GM19351 (cell line): Measurements from ENCODE around the gene WWC1.
"Not testable (repeated sequence)": the region's sequence is repeated elsewhere in the genome, so short reads cannot be mapped to it uniquely, and the experiment has no call there.

Experiments used
- ATAC-seq: cut with Tn5 transposase; IDR thresholded peaks from one replicate; pipeline ENCODE4 v1.9.1; 2021; ENCODE audit warnings: mild to moderate bottlenecking, moderate library complexity; ENCODE audit not compliant: unreplicated experiment

WWC1 gene

GRCh38 chr5:168307022-168307421 lies 15.6 kb downstream of the WWC1 start:
- no peak for ATAC-seq

GRCh38 chr5:168307925-168308584 lies 16.6 kb downstream of the WWC1 start:
- ATAC-seq, result no peak

- ATAC-seq, result no peak
Observed at GRCh38 chr5:168308976-168309598, 17.6 kb downstream of the WWC1 start.

DNA sequence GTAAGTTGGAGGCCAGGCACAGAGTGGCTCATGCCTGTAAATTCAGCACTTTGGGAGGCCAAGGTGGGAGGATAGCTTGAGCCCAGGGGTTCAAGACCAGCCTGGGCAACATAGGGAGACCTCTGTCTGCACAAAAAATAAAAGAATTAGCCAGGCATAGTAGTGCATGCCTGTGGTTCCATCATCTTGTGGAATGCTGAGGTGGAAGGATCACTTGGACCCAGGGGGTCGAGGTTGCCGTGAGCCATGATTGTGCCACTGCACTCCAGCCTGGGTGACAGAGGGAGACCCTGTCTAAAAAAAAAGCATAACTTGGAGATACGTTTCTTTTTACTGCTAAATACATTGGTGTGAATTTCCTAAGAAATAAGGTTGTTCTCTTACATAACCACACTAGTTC lies 19.1 kb downstream of the WWC1 start:
- ATAC-seq, result not testable (repeated sequence)

- ATAC-seq, result no peak
Observed at GRCh38 chr5:168311061-168311566, 19.7 kb downstream of the WWC1 start.

- no peak for ATAC-seq
Observed at GRCh38 chr5:168312606-168313295, 21.3 kb downstream of the WWC1 start.

GRCh38 chr5:168313596-168314204 lies 22.3 kb downstream of the WWC1 start:
- no peak for ATAC-seq

- ATAC-seq, result no peak
Observed at GRCh38 chr5:168314735-168315411, 23.4 kb downstream of the WWC1 start.

DNA sequence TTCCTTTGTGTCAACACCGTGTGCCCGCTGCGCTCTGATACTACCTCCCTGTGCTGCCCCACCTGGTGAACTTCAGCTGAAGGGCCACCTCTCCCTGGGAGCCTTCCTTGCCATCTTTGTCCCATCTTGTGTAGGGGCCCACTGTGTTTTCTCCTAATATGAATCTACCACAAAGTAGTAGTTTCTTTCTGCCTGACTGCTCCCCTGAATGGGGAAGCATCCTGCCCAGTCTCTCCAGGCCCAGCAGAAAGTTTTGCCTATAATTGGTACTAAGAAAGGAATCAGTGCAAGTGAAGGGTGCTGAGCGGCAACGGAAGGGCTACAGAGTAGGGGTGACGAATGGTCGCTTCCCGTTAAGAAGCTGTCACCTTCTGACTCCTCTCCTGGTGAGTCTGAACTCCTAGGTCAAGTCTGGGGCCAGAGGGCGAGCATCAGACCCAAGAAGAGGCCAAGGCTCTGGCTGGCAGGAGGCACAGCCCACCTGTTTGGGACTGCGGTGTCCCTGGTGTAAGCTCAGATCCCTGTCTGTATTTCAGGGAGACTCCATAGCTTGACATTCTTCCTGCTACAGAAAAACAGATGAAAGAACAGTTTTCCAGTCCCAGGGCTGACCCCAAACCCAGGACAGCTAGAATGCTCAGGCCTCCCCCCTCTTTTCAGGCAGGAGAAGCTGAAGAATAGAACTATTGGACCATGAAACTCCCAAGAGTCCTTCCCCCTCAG lies 24.1 kb downstream of the WWC1 start:
- ATAC-seq, result no peak

DNA sequence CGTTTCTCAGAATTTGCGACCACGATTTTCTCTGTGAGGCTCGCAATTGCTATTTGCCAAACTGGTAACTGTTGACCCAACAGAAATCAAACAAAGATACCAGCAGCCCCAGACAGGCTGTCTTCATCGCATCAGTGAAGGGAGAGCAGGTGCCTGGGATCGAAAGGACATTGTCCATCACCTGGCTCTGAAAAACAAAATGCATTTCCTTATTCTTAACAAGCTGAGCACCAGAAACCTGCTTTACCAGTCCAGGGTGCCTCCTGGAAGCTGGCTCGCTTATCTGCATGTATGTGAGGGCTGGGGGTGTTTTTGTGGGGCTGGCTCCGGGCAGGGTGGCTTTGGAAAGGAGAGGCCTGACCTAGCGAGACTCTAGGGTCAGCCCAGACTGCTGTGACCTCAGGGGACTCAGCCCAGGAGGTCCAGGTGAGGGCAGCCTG lies 24.7 kb downstream of the WWC1 start:
- no peak for ATAC-seq

DNA sequence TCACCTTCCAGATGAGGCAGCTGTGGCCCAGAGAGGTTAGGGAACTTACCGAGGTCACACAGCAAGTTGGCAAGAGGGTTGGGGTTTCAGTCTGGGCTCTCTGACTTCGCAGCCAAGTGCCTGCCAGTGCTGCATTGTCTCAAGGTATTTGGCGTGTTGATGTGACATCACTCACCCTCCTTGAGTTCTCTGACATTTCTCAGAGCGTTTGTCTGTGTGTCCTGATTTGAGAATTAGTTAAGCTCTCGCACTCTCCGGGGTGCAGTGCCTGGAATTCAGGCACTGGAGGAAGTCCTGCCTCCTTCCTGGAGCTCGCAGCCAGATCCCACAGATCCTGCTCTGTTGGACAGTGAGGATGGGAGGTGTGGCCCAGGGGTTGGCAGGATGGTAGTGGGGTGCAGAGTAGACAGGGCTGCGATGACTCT lies 25.7 kb downstream of the WWC1 start:
- no peak for ATAC-seq

DNA sequence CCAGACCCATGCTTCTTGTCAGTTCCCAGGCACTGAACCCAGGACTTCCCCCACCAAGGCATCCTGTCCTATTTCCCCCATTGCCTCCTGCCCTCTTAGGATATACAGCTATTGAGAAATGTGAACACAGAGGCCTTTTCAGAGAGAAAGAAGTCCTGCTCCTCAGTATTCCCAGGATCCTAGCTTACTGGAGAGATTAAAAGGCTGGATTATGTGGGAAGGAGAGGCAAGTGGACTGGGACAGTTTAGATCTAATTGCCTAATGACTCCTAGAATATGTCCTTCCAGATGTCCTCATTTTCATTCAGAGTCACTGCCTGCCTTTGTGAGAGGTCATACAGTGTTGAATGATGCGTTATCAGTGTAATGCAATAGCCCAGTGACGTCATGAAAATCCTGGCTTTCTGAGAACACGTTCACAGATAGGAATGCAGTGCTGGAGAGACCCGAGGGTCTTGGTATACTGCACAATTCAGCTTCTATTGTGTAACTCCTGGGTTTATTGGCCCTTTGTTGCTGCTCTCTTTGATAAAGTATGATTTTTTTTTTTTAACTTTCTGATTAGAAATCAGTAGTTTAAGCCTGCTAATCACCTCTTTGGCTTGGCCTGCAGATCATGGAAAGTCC lies 26.2 kb downstream of the WWC1 start:
- no peak for ATAC-seq

- ATAC-seq, result peak; percentile 86
Observed at GRCh38 chr5:168318240-168318639, 26.8 kb downstream of the WWC1 start.

- ATAC-seq, result no peak
Observed at GRCh38 chr5:168319774-168320173, 28.3 kb downstream of the WWC1 start.

DNA sequence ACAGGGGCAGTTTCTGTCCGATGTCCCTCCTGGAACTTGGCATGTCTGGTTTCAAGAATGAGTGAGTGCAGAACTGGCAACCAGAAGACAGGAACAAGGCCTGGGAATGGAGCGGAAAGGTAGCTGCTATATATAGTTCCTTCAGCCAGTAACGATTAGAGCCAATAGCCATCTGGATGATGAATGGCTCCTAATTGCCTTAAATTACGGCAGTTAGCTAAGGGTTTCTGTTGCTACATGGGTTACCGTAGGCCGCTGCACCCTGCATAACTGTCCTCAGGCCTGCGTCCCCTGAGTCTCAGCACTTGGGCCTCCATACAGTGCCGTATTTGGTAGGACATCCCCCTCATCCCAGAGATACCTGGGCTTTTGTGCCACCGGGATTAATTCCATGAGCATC lies 29.4 kb downstream of the WWC1 start:
- no peak for ATAC-seq

DNA sequence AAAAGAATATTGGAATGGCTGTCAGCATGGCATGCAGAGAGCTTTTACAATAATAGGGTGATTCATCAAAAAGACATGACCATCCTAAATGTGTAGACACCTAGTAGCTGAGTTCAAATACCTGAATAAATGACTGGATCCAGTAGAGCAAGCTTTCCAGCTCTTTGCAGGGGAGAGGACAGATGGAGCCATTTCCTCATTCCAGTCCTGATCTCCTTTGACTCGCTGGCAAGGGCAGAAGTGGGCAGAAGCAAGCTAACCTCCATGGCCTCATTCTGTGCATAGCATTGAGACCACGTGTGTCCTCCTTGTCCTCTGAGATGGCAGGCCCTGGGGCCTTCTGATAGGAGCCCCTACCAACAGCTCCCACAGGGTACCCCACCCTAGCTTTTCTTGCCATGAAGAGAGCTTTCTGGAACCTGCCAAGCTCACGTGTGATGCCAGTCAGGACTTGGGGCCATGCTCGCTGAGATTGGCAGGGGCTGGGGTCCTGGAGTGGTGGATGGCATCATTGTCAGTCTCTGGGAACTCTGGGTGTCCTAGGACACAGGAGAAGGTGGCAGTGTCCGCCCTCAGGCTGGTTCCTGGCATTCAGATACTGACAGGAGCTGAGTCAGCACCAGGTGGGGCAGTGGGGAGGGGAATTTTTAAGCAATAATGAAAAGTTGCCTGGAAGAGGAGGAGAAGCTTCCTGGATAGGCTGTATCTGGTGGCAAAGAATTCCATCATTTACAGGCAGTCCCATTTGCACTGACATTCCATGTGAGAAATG lies 33.6 kb downstream of the WWC1 start:
- ATAC-seq, result no peak

DNA sequence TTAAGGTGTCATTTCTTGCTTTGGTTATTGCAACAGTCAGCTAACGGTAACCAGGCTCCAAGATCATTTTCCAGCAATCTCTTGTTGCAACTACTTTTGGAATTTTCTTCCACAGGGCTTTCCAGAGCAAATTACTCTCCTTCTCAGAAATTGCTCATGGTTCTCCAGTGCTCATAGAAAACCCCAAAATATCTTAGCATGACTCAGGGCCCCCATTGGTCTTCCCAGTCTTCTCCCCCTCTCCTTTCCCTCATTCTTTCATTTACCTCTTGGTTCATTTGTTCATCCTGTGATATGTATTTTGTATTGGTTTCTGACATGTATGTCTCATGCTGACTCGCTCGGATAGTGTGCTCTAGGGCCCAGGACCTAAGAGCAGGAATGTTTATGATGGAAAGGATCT lies 35.6 kb downstream of the WWC1 start:
- no peak for ATAC-seq

DNA sequence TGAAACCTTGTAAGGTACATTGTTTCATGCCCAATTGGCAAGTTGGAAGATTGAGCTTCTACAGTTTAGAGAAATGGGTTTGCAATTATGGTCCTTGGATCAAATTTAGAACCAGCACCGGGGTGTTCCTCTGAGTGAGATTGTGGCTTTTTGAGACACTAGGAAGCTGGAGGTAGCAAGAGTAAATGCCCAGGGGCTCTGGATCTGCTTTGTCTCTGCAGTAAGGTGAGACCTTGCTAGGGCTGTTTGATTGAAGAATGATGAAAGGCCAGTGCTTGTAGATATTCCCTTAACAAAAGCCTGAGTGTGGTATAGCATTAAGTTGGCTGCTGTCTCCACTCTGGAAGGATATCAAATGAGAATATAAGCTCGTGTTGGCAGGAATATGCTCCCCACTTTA lies 36.0 kb downstream of the WWC1 start:
- ATAC-seq, result no peak

DNA sequence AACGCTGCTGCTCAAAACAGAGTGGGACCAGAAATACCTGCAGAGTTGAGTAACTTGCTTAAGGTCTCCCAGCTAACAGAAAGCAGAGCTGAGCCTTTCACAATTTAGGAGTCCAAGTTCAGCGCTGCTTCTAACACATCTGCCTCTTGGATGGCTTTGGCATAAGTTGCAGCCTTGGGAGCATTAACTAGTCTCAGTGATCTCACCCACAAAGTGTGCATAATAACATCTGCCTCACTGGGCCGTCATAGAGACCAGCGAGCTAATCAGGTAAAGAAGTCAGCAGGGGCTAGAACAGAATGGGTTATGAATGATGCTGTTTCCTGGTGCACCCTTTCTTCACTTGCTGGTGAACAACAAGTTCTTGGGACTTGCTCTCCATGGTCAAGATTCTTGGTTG lies 36.5 kb downstream of the WWC1 start:
- ATAC-seq, result no peak
